Left ventricle myocardium superior (tissue), 1 donor: Measurements from ENCODE around the gene MRPL10. TPM values are rescaled to one million over a fixed set of nuclear protein-coding genes. Genes with fewer than 3 reads are reported as not detected.
"Not testable (repeated sequence)": the region's sequence is repeated elsewhere in the genome, so short reads cannot be mapped to it uniquely, and the experiment has no call there.

ENCODE experiments used
- ATAC-seq: fragments of 200-7000 bp; cut with Tn5 transposase; one replicate; pipeline ENCODE4 v1.9.1; 2020; ENCODE audit warnings: mild to moderate bottlenecking, moderate library complexity
- DNase-seq: peaks from one replicate; pipeline ENCODE4 v3.0.0-alpha.2; 2020
- intact Hi-C: fragments of 100-400 bp; cut with micrococcal nuclease; formaldehyde crosslinking; loops from one replicate; pipeline ENCODE4 v1.11.0; 2022
- total RNA-seq: library from RNA; stranded (reverse); fragmentation: NEBNext Ultra II Directional; extraction: Animal tissue kit (Norgen Biotek cat#: 25700); gene quantifications from one replicate; pipeline ENCODE4 v1.2.1, GENCODE V29; 2021
- donor health status: DM: no; HTN: yes; CAD: no; lungs with severe emphysema.

Gene MRPL10
- total RNA-seq, 1 donor from 2014 or later: 53.5 TPM

DNA sequence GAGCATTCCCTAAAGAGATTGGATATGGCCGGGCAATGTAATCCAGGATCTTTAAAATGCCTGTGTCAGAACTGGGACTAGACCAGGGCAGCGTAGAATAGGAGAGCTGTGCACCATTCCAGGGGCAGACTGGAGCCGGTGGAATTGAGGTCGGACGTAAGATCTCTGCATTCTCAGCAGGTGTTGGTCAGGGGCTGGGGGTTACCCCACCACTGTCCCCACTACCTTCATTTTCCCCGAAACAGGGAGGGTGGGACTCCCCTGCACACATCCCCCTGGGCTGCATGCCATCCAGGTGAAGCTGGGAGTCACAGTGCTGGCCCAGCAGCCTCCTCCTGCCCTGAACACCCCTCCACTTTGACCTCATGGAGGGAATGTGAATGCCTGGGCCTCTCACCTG is 27.6 kb downstream of the MRPL10 start:
- intact Hi-C loops: no loop called here
- ATAC-seq (no peak), DNase-seq (no peak)

DNA sequence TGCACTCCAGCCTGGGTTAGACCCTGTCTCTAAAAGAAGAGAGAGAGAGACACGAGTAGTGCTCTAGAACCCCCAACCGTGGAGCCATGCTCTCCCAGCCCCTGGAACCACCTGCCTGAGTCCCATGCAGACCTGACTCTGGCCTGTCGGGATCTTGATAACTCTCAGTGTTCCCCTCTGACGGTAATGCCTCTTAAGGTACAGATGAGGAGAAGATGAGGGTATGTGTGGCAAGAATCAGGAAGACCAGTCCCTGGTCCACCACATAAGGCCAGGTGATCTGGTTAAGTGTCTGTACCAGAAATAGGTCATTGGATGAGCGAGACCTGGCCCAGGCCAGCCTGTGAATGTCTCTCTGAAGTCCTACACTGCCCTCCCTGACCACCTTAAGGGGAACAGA is 28.1 kb downstream of the MRPL10 start:
- intact Hi-C loops: no loop called here
- ATAC-seq: no peak

DNA sequence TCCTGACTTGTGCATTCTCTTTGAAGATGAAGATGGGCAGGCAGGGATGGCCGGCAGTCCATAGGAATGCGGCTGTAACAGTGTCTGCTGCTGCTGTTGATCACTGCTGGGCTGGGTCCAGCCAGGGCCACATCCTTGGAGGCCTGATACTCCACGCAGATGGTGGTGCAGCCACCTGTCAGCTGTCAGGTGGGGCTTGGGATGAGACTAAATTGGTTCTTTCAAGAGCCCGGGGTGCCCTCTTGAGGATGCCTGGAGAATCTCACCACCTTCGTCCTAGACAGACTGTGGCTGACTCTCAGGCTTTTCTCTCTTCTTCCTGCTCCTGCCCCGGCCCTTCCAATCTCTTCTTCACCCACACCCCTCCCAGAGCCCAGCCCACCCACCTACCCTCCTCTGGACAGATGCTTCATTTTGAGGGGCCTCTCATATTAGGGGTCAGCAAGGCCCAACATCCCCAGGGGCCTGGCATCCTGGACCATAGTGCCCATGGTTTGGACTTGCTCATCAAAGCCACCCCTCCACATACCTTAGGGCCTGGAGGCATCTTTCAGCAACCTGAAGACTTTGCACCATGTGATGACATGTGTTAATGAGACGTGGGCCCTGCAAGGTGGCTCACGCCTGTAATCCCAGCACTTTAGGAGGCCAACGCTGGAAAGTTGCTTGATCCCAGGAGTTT is 28.9 kb downstream of the MRPL10 start:
- intact Hi-C loops: no loop called here
- peak; percentile 58 for ATAC-seq
- no peak for DNase-seq

More for the DNA sequence above, 28.1 kb downstream of the MRPL10 start:
- DNase-seq: no peak

DNA sequence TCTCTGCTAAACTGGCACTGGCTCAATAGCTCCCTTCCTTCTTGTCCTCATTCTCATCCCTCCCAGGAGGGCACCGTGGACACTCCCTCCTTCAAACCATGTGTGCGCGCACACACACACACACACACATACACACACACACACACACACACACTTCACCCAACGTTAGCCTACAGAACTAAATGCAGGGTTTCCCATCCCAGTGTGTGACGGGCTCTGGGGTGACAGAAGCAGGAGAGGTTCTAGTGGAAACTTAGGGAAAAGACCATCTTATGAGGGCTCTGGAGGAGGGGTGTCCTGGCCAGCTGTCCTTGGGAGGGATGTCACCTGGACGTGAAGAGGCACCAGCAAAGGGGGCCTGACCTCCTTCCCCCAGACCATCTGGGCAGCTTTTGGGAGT is 29.4 kb downstream of the MRPL10 start:
- DNase-seq (no peak), ATAC-seq (no peak)
- intact Hi-C loops: no loop called here

DNA sequence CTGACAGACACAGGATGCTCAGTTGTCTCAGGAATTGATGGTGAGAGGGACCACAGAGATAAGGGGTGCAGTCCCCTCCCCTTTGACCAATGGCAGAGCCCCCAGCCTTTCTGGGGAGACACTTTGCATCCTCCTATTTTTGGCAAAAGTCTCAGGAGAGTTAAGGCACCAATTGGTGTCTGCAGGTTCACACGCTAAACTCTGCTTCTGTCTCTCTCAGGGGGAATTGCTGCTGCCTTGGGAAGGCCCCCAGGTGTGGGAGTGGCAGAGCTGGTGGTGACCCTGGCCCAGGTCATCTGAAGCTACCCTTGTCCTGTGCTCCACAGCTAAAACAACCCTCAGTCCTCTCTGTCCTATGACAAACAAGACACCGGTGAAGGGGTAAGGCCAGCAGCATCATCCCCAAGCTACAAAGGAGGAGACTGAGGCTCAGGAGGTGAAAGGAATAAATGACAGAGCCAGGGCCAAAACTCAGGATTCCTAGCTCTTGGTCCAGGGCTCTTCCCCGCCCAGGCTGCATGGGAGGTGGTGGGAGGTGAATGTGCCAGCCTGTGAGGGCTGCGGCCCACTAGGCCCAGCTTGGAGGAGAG is 30.1 kb downstream of the MRPL10 start:
- no peak for ATAC-seq
- intact Hi-C loops: no loop called here

DNA sequence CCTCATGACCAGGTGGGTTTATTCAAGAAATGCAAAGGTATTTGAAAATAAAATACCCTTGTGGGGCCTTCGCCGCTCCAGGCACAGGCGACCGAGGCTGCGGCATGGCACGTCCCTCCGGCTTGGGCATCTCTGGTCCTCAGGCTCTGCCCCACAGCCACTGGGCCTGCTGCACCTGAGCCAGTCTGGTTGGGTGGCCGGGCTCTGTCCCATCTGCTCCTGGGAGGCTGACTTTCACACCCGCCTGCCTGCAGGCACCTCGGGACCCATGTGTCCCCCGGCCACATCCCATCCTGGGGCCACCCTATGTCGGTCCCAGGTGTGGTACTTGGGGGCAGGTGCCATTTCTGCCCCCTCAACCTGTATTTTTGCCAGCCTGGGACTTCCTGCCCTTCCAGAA is 30.7 kb downstream of the MRPL10 start:
- intact Hi-C loops: no loop called here
- DNase-seq (no peak), ATAC-seq (no peak)

More for the DNA sequence above, 30.1 kb downstream of the MRPL10 start:
- DNase-seq: no peak

DNA sequence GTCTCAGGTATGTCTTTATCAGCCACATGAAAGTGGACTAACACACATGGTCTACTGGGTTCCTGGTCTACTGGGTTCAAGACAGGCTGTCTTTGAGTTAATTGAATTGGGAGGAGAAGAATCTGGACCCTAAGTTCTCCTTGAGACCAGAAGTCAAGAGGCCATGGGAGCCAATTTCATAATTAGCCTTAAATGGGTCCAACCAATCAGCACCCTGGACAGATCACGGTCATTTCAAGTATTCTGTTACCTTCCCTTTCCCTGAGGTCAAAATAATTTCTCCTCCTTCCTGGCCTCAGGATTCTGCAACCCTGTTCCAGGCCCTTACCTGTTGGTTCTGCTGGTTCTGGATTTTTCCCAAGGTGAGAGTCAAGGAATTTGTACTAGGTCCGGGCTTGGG is 33.5 kb downstream of the MRPL10 start:
- DNase-seq: no peak
- ATAC-seq: no peak
- intact Hi-C loops: no loop called here

DNA sequence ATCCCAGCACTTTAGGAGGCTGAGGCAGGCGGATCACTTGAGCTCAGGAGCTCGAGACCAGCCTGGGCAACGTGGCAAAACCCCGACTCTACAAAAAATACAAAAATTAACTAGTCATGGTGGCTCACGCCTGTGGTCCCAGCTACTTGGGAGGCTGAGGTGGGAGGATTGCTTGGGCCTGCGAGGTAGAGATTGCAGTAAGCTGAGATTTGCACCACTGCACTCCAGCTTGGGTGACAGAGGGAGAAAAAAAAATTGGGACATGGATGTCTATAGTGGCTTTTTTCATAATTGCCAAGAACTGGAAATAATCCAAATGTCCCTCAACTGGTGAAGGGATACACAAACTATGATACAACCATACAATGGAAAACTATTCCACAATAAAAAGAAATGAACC is 38.4 kb downstream of the MRPL10 start:
- DNase-seq (no peak), ATAC-seq (no peak)
- intact Hi-C loops: no loop called here

DNA sequence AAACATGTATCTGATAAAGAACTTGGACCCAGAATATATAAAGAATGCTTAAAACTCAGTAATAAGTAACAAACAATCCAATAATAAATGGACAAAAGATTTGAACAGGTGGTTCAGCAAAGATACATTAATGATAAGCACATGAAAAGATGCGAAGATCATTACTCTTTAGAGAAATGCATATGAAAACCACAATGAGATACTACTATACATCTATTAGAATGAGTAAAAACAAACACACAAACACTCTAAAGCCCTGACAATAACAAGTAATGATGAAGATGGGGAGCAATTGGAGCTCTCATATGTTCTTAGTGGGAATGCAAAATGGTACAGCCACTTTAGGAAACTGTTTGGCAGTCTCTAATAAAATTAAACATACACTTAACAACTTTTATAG is 38.9 kb downstream of the MRPL10 start:
- no peak for ATAC-seq
- no peak for DNase-seq
- intact Hi-C loops: no loop called here

DNA sequence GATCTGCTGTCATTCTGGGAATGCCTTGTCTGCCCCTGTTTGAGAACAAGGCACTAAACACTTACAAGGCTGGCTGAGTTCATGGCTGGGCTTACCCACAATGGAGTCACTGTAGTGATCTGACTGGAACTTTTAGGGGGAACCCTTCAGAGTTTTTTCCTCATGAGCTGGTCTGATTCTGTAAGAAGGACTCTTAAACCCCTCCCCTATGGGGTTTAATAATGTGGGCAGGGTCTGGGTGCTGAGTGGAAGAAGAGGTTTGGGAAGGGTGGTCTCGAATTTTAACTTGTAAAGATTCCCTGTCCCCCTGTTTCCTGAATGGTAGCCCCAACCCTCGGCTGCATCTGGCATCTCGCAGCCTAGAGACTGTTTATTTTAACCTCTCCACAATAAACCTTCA is 40.3 kb downstream of the MRPL10 start:
- ATAC-seq: no peak
- no peak for DNase-seq
- intact Hi-C loops: no loop called here

DNA sequence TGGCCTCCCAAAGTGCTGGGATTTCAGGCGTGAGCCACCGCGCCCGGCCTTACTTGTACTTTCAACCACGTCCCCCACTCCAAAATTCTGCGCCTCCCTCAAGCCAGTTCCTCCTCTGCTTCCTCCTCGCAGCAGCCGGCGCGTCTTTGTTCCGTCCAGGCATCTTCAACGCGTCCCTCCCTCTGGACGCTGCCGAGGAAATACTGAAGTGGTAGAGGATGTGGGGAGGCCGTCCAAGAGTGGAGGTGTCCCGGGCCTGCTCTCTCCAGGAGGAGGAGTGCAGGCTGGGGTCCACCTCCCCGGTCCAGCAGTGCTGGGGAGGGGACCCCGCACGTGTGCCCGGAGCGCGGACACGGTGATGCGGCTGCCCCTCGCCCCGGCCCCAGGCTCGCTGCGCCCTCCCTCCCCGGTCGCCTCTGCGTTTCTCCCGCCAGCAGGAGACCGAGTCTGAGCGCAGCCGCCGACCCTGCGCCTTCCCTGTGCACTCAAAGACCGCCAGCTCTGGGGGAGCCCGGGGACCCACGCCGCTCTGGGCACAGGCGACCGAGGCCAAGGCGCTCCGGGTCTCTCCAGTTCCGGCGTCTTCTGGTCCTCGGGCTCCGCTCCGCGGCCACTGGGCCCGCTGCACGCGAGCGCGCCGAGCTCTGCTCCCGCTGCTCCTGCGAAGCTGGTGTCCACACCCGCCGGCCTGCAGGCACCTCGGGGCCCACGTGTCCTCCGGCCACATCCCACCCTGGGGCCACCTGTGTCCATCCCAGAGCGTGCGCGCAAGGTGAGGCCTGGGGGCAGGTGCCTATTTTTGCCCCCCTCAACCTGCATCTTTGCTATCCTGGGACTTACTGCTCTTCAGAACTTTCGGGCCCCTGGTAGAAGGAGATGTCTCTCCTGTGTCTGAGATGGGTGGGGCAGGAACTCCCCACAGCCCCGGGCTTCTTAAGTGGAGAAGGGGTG is 41.5 kb downstream of the MRPL10 start:
- DNase-seq (peak; percentile 72), ATAC-seq (peak; percentile 93)
- intact Hi-C loops: no loop called here

DNA sequence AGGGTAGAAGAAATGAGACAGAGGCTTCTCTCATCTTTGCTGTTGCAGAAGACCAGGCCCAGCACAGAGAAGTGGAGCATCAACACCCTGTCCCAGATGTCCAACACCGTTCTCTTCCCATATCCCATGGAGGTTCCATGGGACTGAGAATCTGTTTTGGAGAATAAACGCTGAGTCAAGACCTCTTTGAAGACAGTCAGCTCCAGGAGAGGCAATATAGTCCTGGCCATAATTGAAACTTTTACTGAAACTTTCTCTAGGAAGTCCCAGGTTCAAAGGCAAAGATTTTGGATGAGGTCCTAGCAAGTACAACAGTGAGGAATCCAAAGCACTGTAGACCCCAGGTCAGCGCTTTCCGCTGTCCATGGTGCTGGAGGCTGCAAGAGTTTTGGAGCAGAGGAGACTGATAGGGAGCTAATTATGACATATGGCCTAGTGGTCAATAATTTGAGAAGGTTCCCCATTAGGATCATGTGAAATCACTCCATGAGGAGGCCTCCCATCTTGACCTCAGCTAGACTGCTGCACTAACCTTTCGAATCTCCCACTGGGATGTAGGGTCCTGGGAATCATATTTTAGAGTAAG is 45.7 kb downstream of the MRPL10 start:
- ATAC-seq: no peak
- no peak for DNase-seq
- intact Hi-C loops: no loop called here

DNA sequence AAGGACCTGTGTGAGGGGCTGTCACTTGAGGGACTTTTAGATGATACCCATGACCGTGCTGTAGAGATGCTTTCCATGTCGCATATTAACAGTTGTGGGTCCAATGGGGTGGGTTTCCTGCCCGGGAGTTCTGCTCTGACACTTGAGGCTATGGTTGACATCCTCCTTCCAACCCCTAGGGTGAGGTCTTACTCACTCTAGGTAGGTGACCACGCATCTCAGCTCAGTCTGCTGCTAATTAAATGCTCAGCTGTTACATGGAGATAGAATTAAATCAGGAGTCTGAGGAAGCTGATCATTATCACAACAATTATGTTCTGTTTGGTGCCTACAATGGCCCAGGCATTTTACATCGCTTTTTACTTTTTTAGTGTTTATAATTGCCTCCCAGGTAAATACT is 49.9 kb downstream of the MRPL10 start:
- intact Hi-C loops: no loop called here
- DNase-seq (no peak), ATAC-seq (no peak)

DNA sequence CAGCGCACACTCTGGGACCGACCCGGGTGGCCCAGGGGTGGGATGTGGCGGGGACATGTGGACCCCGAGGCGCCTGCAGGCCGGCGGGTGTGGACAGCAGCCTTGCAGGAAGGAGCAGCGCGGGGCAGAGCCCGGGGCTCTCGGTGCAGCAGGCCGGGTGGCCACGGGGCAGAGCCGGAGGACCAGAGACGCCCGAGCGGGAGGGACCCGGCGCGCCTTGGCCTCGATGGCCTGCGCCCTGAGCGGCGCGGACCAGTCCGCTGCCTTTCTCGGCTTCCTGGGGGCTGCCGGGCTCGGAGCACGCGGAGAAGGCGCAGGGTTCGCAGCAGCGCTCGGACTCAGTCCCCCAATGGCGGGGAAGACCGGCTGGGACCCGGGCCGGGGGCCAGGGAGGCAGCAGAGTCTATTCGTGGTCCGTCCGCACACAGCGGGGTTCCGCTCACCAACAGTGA is 53.1 kb downstream of the MRPL10 start:
- intact Hi-C loops: no loop called here
- no peak for ATAC-seq
- DNase-seq: no peak

DNA sequence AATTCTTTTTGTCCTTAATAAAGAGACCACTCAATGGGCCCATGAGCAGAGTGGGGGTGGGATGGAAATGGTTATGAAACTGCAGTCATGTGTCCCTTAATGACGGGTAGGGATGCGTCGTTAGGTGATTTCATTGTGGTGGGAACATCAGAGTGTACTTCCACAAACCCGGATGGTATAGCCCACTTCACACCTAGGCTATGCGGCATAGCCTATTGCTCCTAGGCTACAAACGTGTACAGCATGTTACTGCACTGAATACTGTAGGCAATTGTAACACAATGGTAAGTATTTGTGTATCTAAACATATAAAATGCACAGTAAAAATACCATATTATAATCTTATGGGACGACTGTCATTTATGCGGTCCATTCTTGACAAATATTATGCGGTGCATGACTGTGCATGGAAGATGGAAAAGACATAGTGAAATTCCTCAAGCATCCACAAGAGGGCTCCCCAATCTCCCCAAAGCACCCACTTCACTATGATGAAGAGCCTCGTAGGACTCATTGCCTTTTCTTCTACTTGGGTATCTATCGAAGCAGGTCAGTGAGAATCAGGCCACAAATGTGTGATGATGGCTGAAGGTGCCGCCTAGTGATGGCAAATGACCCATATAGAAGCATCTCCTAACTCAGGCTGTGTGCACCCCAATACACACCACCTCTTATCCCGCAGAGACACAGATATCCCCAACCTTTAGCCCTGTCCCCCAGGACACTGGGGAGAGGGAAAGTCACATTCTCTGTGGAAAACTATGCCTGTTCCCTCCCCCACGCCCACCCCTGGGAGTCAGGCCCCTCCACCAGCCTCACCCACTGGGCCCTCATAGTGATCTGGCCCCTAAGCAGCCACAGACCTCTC is 54.8 kb downstream of the MRPL10 start:
- DNase-seq: no peak
- ATAC-seq: peak; percentile 50
- intact Hi-C loops: no loop called here

DNA sequence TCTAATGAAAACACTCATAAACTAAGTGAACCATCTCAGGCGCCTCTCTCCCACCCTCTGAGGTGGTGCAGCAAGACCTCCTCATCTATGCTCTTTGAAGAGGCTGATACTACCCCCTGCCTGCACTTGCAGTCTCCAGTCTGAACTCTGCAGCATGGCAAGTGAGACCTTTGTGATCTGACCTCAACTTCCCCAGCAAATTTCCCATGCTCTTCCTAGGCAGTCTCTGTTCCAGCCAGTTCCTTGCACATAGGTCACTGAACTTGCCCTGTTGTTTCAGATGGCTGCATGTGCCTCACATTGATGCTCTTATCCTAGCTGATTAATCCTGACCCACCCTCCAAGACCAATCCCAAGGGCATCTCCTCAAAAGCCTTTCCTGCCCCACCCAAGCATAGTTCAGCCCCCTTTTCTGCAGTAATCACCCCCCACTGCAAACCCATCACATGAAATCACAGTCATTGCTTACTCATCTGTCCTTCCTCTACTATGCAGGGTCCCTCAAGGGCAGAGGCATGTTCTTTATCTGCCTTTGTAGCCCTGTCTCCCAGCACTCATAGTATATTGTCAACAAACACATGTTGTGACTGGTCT is 56.3 kb downstream of the MRPL10 start:
- no peak for DNase-seq
- intact Hi-C loops: no loop called here
- ATAC-seq: no peak

DNA sequence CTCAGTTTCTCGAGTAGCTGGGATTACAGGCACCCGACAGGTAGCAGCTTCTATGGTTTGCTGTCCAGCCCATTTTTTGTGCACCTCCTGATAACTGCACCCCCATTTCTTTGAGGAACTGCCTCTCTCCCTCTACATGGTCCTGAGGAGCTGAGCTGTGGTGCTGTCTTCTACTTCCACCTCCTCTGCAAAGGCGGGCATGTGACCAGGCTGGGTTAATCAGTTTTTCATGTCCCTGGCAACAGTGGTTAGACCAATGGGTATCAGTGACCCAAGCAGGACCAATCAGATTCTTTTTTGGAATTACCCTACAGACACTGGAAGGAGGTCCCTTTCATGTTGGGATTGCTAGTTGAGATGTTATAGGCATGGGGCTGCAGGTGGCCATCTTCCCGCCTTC is 57.0 kb downstream of the MRPL10 start:
- intact Hi-C loops: no loop called here
- DNase-seq (no peak), ATAC-seq (no peak)

DNA sequence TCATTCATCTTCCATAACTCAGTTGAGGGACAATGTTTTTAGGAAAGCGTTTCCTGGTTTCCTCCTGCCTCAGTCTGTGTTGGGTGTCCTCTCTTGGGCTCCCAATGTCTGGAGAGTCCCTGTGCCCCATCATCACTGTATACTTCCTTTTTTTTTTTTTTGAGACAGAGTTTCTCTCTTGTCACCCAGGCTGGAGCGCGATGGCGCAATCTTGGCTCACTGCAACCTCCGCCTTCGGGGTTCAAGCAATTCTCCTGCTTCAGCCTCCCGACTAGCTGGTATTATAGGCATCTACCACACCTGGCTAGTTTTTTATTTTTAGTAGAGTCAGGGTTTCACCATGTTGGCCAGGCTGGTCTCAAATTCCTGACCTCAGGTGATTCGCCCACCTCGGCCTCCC is 57.7 kb downstream of the MRPL10 start:
- DNase-seq: peak; percentile 36
- ATAC-seq, intact Hi-C loops: not testable (repeated sequence)
